A673 (cell line): ENCODE measurements around the gene CRACDL.

Source experiments
- EZH2 ChIP-seq: fragments of 200-600 bp; sonication (generic); IDR thresholded peaks from 2 replicates; pipeline ENCODE4 v1.6.1; 2017; ENCODE audit warnings: borderline replicate concordance, low read depth, mild to moderate bottlenecking, mixed read lengths, antibody characterized with exemption, low read length; ENCODE audit not compliant: poor library complexity, severe bottlenecking
- TF ChIP-seq, protein P1 (sequence below): fragments of 300-800, 200-600 bp; sonication (generic); conservative IDR thresholded peaks from 2 replicates; pipeline ENCODE4 v1.5.1; 2017; ENCODE audit warnings: low read depth, mild to moderate bottlenecking, antibody characterized with exemption, low read length, moderate library complexity, mixed read lengths

DNA sequence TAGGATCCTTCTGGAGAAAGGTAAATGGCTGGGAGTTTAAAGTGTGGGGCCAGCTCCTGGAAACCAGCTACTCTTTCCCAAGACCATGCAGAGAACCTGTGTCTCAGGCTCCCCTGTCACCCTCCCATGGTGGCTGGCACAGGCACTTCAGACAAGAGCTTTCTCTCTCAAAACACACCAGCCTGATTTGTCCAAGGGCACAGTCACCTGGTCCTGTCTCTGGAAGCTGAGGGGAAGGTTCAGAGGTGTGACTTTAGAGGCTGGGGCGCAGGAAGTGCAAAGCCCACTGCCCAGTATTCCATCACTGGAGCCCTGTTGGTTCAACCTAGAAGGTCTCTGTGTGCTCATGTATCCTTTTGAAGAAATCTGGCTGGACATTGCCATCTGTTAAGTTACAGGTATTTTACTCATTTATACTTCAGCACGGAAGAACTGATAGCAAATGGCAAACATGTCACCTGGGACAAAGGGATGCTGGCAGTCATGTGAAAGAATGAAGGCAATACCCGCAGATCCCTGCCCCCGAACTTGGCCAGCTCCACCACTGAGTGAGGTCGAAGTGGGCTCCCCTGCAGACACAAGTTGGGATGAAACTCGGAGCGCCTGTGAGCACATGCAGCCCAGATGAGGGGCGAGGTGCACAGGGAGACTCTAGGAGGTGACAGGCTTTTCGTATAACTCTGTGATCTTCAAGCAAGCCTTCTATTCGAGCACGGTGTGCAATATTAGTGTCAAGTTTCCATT is 108.2 kb downstream of the CRACDL start:
- TF ChIP-seq, protein P1, sequence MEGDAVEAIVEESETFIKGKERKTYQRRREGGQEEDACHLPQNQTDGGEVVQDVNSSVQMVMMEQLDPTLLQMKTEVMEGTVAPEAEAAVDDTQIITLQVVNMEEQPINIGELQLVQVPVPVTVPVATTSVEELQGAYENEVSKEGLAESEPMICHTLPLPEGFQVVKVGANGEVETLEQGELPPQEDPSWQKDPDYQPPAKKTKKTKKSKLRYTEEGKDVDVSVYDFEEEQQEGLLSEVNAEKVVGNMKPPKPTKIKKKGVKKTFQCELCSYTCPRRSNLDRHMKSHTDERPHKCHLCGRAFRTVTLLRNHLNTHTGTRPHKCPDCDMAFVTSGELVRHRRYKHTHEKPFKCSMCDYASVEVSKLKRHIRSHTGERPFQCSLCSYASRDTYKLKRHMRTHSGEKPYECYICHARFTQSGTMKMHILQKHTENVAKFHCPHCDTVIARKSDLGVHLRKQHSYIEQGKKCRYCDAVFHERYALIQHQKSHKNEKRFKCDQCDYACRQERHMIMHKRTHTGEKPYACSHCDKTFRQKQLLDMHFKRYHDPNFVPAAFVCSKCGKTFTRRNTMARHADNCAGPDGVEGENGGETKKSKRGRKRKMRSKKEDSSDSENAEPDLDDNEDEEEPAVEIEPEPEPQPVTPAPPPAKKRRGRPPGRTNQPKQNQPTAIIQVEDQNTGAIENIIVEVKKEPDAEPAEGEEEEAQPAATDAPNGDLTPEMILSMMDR, result no peak
- no peak for TF ChIP-seq EZH2
